RWPE2 (cell line): ENCODE measurements around the gene CEMIP.

Experiments used
- ATAC-seq: fragments of 200-7000 bp; cut with Tn5 transposase; 3 replicates; pipeline ENCODE4 v1.9.1; 2021; ENCODE audit warnings: low read depth
- DNase-seq: peaks from one replicate; pipeline ENCODE4 v3.0.0-alpha.2; 2020; ENCODE audit warnings: low spot score
- H3K27ac ChIP-seq: fragments of 450-650 bp; 2 replicates; pipeline ENCODE4 v1.5.1; 2017; ENCODE audit warnings: mild to moderate bottlenecking; ENCODE audit not compliant: poor library complexity, severe bottlenecking
- H3K27me3 ChIP-seq: fragments of 250-450 bp; sonication (Bioruptor Pico); 2 replicates; pipeline ENCODE4 v1.5.1; 2021; ENCODE audit warnings: mild to moderate bottlenecking, moderate library complexity; ENCODE audit not compliant: insufficient read depth, poor library complexity, severe bottlenecking
- H3K36me3 ChIP-seq: fragments of 250-450 bp; sonication (Bioruptor Pico); 2 replicates; pipeline ENCODE4 v1.5.1; 2020; ENCODE audit warnings: low read depth, mild to moderate bottlenecking, moderate library complexity
- H3K4me1 ChIP-seq: fragments of 250-450 bp; sonication (Bioruptor Pico); 2 replicates; pipeline ENCODE4 v1.5.1; 2021; ENCODE audit warnings: mild to moderate bottlenecking, moderate library complexity; ENCODE audit not compliant: insufficient read depth, poor library complexity, severe bottlenecking
- H3K4me3 ChIP-seq: fragments of 250-450 bp; sonication (Bioruptor Pico); 2 replicates; pipeline ENCODE4 v1.5.1; 2021; ENCODE audit warnings: mild to moderate bottlenecking, moderate library complexity; ENCODE audit not compliant: severe bottlenecking
- H3K9me3 ChIP-seq: fragments of 250-450 bp; sonication (Bioruptor Pico); 2 replicates; pipeline ENCODE4 v1.5.1; 2021; ENCODE audit warnings: mild to moderate bottlenecking, moderate library complexity; ENCODE audit not compliant: severe bottlenecking
- TF ChIP-seq, protein P1 (sequence below): fragments of 450-650 bp; IDR thresholded peaks from one replicate; pipeline ENCODE4 v1.5.1; 2017; ENCODE audit warnings: mild to moderate bottlenecking, moderate library complexity; ENCODE audit not compliant: poor library complexity, severe bottlenecking

CEMIP gene

DNA sequence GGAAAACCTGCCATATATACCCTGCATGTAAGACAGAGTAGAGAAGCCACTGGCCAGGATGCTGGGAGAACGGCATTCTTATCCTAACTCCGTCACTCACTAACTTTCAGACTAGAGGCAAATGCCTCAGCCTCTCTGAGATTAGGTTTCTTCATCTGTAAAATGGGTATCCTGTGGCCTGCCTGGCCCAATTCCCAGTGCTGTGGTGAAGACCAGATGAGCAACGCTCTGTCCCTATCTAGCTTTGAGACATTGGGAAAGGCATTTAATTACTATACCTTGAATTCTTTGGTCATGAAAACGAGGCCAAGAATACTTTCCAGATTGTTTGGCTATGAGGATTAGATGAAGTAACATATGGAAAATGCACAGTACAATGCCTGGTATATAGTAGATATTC is 35.9 kb downstream of the CEMIP start:
- TF ChIP-seq, protein P1, sequence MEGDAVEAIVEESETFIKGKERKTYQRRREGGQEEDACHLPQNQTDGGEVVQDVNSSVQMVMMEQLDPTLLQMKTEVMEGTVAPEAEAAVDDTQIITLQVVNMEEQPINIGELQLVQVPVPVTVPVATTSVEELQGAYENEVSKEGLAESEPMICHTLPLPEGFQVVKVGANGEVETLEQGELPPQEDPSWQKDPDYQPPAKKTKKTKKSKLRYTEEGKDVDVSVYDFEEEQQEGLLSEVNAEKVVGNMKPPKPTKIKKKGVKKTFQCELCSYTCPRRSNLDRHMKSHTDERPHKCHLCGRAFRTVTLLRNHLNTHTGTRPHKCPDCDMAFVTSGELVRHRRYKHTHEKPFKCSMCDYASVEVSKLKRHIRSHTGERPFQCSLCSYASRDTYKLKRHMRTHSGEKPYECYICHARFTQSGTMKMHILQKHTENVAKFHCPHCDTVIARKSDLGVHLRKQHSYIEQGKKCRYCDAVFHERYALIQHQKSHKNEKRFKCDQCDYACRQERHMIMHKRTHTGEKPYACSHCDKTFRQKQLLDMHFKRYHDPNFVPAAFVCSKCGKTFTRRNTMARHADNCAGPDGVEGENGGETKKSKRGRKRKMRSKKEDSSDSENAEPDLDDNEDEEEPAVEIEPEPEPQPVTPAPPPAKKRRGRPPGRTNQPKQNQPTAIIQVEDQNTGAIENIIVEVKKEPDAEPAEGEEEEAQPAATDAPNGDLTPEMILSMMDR: no peak
- no peaks in the 10 kb centered on the region for H3K9me3 ChIP-seq
- H3K4me1 ChIP-seq: no peaks in the 10 kb centered on the region
- H3K27me3 ChIP-seq: no peaks in the 10 kb centered on the region
- ATAC-seq (no peak), DNase-seq (no peak)
- no peaks in the 10 kb centered on the region for H3K36me3 ChIP-seq
- no peak overlapping the region for H3K27ac ChIP-seq
- no peak overlapping the region for H3K4me3 ChIP-seq

DNA sequence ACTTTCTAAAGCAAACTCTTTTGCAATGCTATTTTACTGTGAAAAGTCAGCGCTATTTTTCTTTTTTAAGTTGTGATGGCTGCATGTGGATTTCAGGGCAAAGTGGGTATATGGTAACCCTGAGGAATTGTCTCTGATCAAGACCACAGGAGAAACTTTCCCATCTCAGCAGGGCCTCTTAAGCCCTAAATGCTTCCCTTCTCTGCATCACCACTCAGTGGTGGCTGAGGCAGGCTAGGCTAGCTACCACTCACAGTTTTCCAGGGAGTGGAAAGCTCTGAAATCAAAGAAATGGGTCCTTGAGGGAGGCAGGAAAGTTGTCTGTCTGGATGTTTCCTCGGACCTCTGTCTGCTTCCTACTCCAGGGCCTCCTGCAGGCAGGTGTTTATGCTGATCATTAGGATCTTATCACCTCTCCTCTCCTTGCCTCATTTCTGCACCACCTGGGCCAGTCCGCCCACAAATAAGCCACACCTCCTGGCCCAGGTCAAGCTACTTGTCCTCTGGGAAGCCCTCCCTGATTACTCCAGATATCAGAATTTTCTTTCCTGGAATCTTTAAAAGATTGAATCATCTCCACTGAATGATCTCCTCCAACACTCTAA is 37.0 kb downstream of the CEMIP start:
- no peaks in the 10 kb centered on the region for H3K27me3 ChIP-seq
- H3K4me1 ChIP-seq: no peaks in the 10 kb centered on the region
- H3K36me3 ChIP-seq: no peaks in the 10 kb centered on the region
- no peaks in the 10 kb centered on the region for H3K9me3 ChIP-seq
- TF ChIP-seq, protein P1: no peak
- ATAC-seq: no peak
- no peak overlapping the region for H3K27ac ChIP-seq
- no peak overlapping the region for H3K4me3 ChIP-seq
- DNase-seq: no peak

DNA sequence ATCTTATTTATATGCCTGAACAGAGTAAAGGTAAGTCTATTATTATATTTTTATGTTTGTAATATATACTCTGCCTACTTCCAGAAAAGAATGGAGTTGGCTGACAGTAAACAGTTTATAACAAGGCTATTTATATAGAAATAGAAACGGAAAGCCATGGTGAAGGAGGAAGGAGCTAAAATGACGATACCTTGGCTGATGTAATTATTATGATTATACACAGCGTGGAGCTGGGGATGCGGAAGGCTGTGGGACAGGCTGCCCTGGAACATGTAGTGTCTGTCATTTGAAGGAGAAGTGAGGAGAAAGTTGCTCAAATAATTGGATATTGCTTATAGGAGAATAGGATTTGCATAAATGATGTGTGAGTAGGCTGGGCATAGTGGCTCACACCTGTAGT is 37.8 kb downstream of the CEMIP start:
- H3K36me3 ChIP-seq: no peaks in the 10 kb centered on the region
- no peak for DNase-seq
- H3K27me3 ChIP-seq: no peaks in the 10 kb centered on the region
- no peak overlapping the region for H3K27ac ChIP-seq
- no peak overlapping the region for H3K4me3 ChIP-seq
- TF ChIP-seq, protein P1: no peak
- H3K9me3 ChIP-seq: no peaks in the 10 kb centered on the region
- no peaks in the 10 kb centered on the region for H3K4me1 ChIP-seq
- ATAC-seq: no peak

DNA sequence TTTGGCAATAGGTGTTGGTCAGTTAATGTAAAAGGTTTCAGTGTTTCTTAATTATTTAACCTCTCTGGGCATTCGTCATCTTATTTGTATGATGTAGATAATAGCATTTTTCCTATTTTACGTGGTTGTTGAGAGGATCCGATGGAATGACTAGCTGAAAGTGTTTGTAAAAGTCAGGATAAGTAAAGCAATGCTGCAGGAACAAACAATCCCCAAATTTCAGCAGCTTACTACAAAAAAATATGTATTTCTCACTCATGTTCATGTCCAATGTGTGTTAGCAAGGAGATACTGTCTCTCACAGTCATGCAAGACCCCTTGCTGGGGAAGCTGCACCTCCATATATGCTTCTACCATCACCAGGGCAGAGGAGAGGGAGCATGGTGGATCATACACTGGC is 38.7 kb downstream of the CEMIP start:
- Histone ChIP-seq H3K27me3 (no peaks in the 10 kb centered on the region), H3K4me1 (no peaks in the 10 kb centered on the region), H3K4me3 (no peak overlapping the region), H3K27ac (no peak overlapping the region), H3K9me3 (no peaks in the 10 kb centered on the region), H3K36me3 (no peaks in the 10 kb centered on the region)
- DNase-seq: no peak
- ATAC-seq: no peak
- TF ChIP-seq, protein P1: no peak

DNA sequence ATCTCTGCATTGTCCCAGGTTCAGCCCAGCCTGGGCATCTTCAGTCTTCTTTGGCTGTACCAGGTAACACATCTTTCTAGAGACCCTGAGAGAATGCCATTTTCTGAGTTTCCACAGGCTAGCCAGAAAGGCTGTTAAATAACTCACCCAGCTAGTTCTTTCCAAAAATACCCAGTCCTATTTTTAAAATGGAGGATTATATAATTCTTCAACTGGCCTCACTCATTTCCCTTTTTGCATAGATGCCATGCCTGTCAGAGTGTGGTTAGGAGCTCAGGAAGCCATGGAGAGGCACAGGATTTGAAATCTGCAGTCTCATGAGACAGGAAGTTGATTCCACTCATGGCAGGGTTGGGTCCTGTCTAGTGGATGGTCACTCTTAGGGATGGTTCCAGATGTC is 39.8 kb downstream of the CEMIP start:
- Histone ChIP-seq H3K4me3 (no peak overlapping the region), H3K27ac (no peak overlapping the region), H3K36me3 (no peaks in the 10 kb centered on the region), H3K9me3 (no peaks in the 10 kb centered on the region), H3K27me3 (no peaks in the 10 kb centered on the region), H3K4me1 (no peaks in the 10 kb centered on the region)
- DNase-seq (peak; percentile 9), ATAC-seq (no peak)
- TF ChIP-seq, protein P1: no peak
